Epithelial cell of proximal tubule (primary cell): ENCODE measurements around the gene FNDC5. TPM values are rescaled to one million over a fixed set of nuclear protein-coding genes. Genes with fewer than 3 reads are reported as not detected.

Experiments
- DNase-seq: peaks from one replicate; pipeline ENCODE4 v3.0.0-alpha.2; 2011; ENCODE audit warnings: low read depth
- H3K4me3 ChIP-seq: 2 replicates; pipeline ENCODE4 v1.5.1; 2011; ENCODE audit warnings: low read depth, mild to moderate bottlenecking, low read length
- total RNA-seq: library from RNA; depleted of rRNA; stranded (reverse); fragments of >200 nt; gene quantifications from 2 replicates; pipeline ENCODE4 v1.2.3, GENCODE V29; 2015
- TF ChIP-seq, protein P1 (sequence below): conservative IDR thresholded peaks from 2 replicates; pipeline ENCODE4 v1.5.1; 2012; ENCODE audit warnings: low read depth, mild to moderate bottlenecking, low read length

FNDC5 gene
- total RNA-seq, 1 donor from 2014 or later = not detected

DNA sequence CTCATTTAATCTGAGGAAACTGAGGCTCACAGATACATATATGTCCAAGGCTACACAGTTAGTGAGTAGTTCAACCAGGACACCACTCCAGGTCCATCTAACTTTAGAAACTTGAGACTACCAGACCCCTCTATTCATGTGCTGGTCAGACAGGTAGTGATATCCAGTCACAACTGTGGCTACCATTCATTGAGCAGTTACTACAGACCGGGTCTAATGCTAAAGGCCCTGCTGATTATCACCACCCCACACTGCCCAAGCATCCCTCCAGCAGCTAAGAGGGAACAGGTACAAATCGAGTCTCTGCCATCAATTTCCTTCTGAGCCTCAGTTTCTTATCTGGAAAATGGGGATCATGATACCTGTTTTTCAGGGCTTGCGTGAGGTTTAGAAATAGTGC, 20.9 kb upstream of the FNDC5 start:
- no peak for DNase-seq
- TF ChIP-seq, protein P1, sequence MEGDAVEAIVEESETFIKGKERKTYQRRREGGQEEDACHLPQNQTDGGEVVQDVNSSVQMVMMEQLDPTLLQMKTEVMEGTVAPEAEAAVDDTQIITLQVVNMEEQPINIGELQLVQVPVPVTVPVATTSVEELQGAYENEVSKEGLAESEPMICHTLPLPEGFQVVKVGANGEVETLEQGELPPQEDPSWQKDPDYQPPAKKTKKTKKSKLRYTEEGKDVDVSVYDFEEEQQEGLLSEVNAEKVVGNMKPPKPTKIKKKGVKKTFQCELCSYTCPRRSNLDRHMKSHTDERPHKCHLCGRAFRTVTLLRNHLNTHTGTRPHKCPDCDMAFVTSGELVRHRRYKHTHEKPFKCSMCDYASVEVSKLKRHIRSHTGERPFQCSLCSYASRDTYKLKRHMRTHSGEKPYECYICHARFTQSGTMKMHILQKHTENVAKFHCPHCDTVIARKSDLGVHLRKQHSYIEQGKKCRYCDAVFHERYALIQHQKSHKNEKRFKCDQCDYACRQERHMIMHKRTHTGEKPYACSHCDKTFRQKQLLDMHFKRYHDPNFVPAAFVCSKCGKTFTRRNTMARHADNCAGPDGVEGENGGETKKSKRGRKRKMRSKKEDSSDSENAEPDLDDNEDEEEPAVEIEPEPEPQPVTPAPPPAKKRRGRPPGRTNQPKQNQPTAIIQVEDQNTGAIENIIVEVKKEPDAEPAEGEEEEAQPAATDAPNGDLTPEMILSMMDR = no peak
- H3K4me3 ChIP-seq = no peak overlapping the region

DNA sequence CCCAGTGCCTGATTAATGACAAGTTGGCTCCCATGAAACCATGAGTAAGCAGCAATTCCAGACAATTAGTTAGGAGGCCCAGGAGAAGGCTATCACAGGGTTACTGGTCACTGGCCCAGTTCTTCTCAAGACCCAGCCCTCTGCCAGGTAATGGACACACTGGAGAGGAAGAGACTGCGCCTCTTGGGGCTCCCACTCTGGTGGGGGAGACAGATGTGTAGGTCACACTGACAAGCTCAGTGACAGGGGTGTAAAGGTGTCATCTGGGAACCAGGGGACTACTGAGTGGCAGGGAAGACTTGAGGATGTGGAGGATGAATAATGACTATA, 20.5 kb upstream of the FNDC5 start:
- no peak for DNase-seq
- no peak overlapping the region for H3K4me3 ChIP-seq
- TF ChIP-seq, protein P1 = no peak

DNA sequence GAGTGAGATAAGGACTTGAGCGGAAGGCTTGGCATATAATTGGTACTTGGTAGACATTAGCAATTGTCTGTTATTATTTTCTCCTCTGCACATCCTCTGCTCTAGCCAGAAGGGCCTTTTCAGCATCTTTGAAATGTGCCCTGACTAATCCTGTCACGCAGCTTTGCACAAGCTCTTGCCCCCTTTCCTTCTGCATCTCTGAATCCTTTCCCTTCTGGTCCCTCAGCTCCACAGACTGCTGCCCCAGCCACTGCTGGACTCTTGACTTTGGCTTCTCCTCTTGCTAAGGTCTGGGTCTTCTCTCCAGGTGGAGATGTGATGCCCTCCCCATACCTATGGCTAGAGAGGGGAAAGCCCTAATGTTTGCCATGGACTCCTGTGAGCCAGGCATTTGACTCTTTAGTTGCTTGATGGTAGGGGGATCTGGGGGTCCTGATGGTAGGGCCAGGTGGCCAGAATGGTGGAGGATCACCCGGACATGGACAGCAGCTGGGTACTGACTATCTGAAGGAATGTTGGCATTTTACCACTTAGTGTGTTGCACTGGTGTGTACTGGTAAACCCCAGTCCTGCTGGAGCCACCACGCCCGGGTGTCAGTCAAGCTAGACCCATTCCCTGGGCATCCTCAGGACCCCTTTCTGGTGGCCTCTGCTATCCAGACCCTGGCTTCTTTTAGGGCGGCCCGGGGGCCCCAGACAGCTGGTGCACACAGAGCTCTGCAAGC, 20.0 kb upstream of the FNDC5 start:
- no peak for DNase-seq

DNA sequence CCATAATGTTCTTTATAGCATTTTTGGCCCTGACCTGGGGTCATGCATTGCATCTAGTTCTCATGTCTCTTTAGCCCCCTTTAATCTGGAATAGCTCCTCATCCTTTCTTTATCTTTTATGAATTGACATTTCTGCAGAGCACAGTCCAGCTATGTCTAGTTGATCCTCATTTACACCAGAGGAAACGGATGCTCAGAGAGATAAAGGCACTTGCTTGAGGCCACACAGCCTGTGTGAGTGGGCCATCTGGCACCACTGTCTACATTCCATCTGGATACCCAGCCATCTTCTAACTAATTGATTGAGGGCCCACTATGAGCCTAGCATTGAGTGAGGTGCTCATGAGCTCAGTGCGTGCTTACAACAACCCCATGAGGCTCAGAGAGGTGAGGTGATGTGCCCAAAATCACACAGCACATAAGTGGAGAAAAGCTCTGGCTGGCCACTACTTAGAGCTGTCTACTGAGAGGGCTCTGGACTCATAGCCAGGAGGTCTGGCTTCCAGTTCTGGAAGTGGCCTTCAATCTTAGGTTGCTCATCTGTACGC, 19.1 kb upstream of the FNDC5 start:
- H3K4me3 ChIP-seq = no peak overlapping the region
- no peak for DNase-seq
- TF ChIP-seq, protein P1 = no peak

More for the DNA sequence above, 20.0 kb upstream of the FNDC5 start:
- TF ChIP-seq, protein P1 = no peak
- H3K4me3 ChIP-seq = no peak overlapping the region

DNA sequence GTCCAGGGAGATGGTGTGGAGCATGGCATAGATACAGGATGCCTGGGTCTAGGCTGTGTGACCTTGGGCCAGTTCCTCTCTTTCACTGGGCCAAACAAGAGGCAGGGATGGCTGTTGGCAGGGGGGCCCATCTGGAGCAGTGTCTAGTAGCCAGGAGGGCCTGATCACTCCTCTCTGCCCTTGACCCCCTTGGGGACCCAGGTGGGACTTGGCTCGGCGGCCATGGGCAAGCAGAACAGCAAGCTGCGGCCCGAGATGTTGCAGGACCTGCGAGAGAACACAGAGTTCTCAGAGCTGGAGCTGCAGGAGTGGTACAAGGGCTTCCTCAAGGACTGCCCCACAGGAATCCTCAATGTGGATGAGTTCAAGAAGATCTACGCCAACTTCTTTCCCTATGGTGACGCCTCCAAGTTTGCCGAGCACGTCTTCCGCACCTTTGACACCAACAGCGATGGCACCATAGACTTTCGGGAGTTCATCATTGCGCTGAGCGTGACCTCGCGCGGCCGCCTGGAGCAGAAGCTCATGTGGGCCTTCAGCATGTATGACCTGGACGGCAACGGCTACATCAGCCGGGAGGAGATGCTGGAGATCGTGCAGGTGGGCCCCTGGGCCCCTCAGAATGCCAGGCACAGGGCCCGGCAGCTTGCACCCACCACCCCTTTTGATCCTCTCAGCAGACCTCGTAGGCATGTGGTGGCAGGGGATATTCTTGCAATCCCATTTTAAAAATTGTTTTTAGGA, 18.1 kb upstream of the FNDC5 start:
- TF ChIP-seq, protein P1 = no peak
- no peak overlapping the region for H3K4me3 ChIP-seq
- no peak for DNase-seq

- TF ChIP-seq, protein P1 = no peak
- H3K4me3 ChIP-seq = no peak overlapping the region
- no peak for DNase-seq
Measured at GRCh38 chr1:32888134-32888533, 17.4 kb upstream of the FNDC5 start.
